ENCODE measurements around the gene TNXB.

TNXB gene, protein sequence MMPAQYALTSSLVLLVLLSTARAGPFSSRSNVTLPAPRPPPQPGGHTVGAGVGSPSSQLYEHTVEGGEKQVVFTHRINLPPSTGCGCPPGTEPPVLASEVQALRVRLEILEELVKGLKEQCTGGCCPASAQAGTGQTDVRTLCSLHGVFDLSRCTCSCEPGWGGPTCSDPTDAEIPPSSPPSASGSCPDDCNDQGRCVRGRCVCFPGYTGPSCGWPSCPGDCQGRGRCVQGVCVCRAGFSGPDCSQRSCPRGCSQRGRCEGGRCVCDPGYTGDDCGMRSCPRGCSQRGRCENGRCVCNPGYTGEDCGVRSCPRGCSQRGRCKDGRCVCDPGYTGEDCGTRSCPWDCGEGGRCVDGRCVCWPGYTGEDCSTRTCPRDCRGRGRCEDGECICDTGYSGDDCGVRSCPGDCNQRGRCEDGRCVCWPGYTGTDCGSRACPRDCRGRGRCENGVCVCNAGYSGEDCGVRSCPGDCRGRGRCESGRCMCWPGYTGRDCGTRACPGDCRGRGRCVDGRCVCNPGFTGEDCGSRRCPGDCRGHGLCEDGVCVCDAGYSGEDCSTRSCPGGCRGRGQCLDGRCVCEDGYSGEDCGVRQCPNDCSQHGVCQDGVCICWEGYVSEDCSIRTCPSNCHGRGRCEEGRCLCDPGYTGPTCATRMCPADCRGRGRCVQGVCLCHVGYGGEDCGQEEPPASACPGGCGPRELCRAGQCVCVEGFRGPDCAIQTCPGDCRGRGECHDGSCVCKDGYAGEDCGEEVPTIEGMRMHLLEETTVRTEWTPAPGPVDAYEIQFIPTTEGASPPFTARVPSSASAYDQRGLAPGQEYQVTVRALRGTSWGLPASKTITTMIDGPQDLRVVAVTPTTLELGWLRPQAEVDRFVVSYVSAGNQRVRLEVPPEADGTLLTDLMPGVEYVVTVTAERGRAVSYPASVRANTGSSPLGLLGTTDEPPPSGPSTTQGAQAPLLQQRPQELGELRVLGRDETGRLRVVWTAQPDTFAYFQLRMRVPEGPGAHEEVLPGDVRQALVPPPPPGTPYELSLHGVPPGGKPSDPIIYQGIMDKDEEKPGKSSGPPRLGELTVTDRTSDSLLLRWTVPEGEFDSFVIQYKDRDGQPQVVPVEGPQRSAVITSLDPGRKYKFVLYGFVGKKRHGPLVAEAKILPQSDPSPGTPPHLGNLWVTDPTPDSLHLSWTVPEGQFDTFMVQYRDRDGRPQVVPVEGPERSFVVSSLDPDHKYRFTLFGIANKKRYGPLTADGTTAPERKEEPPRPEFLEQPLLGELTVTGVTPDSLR (N-terminal part only)

DNA sequence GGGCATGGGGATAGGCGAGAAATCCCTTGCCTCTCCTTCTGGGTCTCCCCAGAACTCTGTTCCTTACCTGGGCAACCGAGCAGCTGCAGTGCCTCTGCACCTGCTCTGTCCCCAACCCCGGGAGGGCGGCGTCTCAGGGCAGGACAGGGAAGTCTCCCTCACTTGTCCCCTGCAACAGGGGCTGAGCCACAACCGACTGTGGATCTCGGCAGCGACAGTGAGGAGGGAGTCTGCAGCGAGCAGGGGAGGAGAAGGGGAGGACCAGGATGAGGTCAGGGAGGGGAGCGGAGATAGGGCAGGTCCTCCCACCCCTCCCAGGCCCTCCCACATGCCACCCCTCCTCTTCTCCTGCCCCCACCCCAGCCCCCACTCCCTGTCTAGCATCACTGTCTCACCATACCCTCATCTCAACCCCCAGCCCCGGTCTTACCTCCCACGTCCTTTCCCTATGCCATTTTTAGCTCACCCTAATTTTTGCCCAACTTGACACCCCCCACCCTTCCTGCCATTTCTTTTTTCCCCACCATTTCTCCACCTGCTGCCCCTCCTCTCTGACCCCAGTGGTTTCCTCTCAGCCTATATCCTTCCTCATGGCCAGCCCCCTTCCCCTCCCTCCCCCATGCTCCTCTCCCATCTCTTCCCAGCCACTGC lies at the start of gene TNXB:
TNXB (minus strand) TSS at position 225 of the 651 bp plus-strand sequence. CDS start 11,140 bp downstream, outside the sequence.
- DNase-seq = no peak

- no peak for DNase-seq
Measured at GRCh38 chr6:32158052-32158451, 48.9 kb upstream of the TNXB start.

- DNase-seq = no peak
Measured at GRCh38 chr6:32156891-32157290, 47.8 kb upstream of the TNXB start.

- DNase-seq = peak; percentile 41 to 42
Measured at GRCh38 chr6:32154514-32155161, 45.5 kb upstream of the TNXB start.

DNA sequence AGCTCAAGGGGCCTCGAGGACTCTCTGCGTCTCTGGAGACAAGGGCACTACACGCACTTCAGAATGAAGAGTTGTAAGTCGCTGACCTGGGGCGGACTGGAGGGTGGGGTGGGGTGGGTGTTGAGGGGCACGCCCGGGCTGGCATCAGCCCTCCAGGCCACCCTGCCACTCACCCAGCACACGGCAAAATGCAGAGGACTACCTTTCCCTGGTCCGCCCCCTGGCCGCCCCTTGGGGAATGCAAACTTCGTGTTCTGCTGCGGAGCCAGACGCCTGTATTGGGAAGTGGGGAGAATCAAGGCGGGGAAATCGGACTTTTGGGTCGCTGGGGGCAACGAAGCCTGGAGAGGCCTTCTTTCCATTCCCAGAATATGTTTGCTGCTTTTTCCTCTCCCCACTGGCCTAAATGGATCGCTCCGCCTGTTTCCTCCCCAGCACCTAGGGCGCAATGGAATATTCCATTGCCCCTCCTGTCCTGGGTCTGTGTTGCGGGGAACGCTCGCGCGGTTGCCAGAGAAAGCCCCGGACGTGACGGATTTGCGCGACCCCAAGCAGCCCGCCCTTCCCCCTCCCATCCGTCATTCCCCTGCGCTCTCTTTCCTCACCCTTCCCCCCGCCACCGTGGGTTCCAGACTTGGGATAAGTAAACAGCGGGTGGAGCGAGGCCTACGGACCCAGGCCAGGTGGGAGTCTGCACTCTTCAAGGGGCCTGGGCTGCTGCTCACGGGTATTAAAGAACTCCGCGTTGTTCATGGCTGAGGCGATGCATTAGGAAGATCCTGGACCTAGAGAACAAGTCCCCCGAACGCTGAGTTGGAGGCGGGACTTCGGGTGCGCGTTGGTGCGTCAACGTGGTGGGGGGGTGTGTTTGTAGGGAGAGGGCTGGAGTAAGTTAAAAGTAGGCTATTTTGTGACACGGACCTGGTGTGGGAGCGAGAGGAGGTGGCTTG lies 44.7 kb upstream of the TNXB start, which contains the start of gene PPT2:
PPT2 (plus strand) TSS at position 578 of the 950 bp plus-strand sequence. CDS start 454 bp downstream, outside the sequence.
- DNase-seq = peak; percentile 58 to 60

DNA sequence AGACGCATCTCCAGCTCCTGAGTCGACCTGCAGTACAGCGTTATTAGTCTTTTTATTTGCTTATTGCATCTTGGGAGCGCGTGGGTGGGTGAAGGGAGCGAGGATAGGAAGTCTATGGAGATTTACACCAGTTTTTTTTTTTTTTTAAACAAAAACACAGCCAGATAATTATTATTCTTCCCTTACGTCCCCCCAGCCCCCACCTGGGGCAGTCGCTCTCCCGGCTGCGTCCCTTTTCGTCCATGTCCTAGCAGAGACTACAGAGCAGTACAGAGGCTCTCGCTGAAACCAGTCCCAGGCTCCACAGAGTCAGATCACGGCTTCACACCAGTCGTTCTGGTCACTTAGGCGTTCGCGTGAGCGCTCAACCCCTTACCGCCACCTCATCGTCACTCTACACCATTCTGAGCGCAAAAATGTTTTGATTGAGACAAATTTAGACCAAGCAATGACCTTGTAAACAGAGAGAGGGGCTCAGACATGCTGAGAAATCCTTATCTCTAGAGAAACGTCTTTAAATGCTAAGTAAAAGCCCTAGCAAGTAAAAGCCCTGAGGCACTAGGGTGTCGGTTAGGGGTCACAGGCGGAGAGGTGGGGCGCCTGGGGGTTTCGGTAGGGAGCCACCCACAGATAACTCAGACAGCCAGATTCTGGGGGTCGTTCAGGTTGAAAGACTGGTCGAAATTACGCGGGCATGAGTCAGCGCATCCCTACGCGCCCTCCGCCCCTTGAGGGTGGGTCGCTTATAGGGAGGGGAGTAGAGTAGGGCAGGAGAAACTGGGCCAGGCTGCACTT lies 43.8 kb upstream of the TNXB start:
- no peak for DNase-seq

DNA sequence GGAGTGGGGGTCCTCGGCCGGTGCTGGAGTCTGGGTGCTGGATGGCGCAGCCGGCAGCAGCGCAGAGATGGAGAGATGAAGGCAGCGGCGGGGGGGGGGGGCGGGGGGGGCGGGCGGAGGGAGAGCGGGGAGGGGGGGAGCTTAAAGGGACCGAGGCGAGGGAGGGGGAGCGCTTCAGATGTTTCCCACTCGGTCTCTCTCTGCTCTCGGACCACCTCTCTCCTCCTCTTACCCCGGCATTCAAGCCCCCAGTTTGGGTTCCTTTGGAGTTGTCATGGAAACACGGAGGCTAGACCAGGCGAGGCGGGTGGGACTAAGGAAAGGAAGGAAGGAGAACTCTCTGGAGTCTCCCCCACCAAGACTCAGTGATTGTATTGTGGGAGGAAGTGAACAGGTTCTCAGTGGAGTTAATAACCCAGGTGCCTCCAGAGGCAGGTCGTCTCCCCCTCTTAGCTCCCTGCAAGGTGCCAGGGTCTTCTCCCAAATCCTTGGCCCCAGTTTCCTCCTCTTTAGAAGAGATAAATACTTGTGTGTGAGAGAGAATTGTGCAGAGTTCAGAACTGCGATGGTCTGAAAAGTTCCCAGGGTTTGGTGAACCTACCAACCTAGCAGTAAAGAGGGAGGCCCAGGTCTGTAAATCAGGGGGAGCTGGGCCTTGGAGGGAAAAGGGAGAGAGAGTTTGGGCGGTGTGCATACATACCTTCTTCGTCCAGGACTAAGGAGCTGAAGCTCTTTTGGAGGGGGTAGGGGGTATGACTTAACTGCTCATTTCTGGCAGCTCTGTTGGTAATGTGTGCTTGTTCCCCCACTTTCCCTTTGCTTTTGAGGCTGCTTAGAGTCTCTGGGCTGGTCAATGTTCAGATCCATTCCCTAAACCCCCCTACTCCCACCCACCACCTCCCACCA lies 43.0 kb upstream of the TNXB start, which contains the start of gene PRRT1:
PRRT1 (minus strand) TSS at position 77 of the 906 bp plus-strand sequence. CDS start 112 bp downstream, outside the sequence.
- no peak for DNase-seq

DNA sequence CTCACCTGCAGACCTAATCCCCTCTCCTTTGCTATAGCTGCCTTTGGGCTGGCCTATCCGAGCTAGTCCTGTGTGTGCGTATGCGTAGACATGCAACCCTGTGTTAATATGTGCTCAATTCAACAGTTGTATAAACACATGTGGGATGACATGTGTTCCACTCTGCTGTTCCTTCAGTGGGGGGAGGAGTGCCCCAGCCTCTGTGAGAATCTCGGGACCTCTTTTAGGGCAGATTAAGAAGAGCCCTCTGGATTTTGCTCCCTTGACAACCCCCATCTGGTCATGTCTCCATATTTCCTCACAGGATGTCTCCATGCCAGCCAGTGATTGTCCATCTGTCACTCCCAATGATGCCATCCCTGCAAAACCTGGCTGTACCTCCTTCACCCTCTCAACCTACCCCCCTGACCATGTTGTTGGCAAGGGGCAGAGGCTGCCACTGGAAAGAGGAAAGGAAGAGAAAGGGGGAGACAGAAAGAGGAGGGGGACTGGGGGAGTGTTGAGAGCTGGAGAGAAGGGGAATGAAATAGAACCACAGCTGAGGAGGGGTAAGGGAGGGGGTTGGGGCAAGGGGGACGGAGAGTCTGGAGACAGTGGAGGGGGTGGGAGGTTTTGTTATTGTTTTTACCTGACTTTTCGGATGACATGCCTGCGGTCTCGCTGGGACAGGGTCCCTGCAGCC lies 42.2 kb upstream of the TNXB start:
- DNase-seq = no peak

DNA sequence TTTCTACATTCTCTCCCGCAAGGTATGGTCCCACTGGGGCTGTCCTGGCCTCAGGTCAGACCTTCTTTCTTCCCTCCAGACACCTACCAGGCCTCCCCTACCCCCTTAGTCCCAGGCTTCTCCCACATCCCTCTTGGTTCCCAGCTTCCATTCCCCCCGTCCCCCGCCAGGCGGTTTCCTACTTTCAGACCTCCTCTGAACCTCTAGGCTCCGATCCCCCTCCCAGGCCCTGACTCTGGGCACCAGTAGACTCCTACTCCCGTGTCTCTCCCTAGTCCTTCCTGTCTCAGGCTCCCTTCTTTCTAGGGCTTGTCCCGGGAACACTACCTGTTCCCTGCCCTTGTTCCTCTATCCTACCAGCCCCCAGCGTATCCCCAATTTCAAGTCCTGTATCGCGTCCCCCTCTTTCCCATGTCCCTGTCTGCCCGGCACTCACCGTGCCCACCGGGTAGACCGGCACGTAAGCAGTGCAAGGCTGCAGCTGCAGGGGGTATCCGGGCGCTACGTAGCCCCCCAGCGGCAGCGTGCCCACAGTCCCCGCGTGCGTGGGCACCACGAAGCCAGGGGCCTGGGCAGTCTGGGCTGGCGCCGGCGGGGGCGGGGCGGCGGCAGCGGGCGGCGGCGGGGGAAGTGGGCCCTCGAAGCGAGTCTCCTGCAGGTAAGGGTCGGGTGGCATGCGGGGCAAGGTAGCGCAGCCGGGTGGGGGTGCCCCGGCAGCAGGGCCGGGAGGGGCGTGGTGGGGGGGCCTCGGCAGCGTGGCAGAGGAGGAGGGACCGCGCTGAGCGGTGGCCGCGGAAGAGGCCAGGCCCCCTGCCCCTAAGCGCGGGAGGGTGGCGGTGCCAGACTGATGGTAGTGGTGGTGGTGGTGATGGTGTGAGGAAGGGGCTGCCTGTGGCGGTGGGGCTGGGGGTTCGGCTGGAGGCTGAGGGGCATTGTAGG lies 41.1 kb upstream of the TNXB start:
- DNase-seq = no peak

DNA sequence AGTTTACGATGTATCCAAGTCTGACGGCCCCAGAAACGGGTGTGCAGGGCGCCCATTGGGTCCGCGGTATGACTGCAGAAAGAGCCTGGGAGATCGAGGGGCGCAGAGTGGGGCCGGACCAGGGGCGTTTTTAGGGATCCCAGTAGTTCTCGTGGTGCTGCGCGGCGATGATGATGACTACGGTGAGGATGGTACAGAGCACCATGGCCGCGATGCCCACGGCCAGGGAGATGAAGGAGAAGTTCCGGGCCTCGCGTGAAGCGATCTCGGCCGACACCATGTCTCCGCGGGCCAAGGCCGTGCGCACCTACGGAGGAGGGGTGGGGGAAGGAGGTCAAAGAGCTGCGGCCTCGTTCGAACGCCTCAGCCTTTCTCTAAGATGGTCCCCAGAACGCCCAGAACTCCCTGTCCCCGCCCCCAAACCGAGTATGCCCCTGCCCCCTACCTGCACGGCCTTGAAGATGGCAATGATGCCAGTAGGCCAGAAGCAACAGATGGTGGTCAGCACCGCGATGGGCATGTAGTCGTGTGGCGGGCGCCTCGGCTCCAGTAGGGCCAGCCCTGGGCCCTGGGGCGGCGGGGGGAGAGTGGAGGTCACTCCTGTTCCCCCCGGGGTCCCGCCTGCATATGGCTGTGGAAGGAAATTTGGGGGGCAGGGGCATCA lies 40.1 kb upstream of the TNXB start:
- no peak for DNase-seq

- DNase-seq = peak; percentile 61 to 78
Measured at GRCh38 chr6:32148289-32149091, 39.4 kb upstream of the TNXB start.

GRCh38 chr6:32147401-32148132 lies 38.4 kb upstream of the TNXB start:
- no peak for DNase-seq

DNA sequence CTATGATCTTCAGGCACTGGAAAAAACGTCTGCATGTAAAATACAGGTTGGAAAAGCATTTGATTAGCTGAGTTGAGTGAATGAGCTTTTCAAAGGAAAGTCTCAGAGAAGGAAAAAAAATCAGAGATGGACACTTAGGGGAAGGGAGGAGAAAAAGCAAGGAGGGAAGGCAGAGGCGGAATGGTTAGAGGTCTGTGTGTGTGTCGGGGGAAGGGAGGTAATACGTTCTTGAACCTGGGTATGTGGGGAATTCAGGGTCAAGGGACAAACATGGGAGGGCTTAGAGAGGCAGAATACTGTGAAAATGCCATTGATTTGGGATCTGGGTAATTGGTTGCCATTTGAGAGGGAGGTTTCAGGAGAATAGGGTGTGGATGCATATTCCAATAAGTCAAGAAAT lies 37.5 kb upstream of the TNXB start:
- no peak for DNase-seq

DNA sequence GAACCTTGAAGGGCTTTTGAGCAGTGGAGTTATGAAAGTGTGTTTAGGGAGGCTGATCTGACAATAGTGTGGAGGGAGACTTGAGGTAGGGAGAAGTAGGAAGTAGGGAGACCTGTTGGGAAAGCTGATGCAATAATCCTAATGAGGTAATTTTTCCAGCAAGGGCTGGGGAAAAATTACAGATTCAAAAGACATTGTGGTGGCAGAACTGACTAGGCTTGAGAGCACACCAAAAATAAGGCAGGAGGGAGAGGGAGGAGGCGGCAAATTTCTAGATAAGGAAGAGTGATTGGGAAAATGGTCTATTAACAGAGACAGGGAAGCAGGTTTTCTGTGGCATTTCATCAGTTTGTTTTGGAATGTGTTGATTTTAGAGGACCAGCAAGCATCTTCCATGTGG lies 37.1 kb upstream of the TNXB start:
- DNase-seq = no peak

Measured in stimulated activated CD4-positive, alpha-beta T cell treated with anti-CD3 and anti-CD28 coated beads, Interleukin-2, amount 100 ng/mL, for 48 hours (primary cell).